Femur (tissue), 1 donor: ENCODE measurements around the gene FLNA.
"Not testable (repeated sequence)": the region's sequence is repeated elsewhere in the genome, so short reads cannot be mapped to it uniquely, and the experiment has no call there.

Experiments
- DNase-seq: peaks from one replicate; pipeline ENCODE4 v3.0.0-alpha.2; 2017

FLNA gene

DNA sequence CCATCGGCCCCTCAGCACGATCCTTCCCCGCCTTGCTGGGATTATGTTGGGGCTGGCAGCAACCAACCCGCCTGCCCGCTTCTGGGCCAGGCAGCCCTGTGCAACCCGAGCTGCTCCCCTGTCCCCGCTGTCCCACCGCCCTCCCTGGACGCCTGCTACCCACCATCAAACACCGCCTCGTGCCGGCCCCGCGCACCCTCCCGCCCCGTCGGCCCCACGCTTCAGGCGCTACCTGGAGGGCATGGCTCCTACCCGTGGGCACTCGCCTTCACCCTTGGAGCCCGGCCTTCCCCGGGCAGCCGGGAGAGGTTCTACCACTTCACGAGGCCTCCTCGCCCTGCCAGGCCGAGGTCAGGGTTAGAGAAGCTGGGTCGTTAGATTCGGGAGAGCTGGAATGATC, 41.9 kb downstream of the FLNA start:
- DNase-seq = no peak

DNA sequence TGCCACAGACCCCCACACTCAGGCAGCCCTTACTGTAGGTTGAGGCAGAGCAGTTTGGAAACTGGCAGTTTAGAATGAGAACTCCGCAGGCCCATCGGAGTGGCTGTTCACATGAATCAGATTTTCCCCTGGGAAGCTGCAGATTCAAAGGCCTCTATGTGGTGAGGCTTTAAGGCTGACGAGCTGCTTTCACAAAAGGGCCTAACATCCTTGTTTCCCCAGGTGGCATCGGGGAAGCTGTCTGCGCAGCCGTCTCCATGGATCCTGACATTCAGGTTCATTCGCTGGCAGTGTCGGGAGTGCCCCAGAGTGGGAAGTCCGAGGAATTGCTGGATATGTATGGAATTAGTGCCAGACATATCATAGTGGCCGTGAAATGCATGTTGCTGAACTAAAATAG, 45.1 kb downstream of the FLNA start:
- no peak for DNase-seq

DNA sequence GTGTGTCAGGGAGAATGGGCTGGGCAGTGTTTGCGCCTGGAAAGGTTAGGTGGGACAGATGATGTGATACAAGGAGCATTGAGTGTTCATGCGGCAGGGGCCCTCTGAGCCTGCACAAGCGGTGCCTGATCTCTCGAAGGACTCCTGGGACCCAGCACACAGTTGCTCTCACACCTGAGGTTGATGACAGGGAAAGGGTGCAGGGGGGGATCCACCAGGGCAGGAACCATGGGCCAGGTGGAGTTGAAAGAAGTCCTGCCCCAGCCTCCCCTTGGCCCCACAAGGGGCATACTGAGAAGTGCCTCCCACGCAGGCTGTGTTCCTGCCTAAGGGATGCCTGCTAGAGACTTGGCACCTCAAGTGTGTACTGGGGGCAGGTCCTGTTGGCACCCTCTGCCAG, 45.8 kb downstream of the FLNA start:
- no peak for DNase-seq

DNA sequence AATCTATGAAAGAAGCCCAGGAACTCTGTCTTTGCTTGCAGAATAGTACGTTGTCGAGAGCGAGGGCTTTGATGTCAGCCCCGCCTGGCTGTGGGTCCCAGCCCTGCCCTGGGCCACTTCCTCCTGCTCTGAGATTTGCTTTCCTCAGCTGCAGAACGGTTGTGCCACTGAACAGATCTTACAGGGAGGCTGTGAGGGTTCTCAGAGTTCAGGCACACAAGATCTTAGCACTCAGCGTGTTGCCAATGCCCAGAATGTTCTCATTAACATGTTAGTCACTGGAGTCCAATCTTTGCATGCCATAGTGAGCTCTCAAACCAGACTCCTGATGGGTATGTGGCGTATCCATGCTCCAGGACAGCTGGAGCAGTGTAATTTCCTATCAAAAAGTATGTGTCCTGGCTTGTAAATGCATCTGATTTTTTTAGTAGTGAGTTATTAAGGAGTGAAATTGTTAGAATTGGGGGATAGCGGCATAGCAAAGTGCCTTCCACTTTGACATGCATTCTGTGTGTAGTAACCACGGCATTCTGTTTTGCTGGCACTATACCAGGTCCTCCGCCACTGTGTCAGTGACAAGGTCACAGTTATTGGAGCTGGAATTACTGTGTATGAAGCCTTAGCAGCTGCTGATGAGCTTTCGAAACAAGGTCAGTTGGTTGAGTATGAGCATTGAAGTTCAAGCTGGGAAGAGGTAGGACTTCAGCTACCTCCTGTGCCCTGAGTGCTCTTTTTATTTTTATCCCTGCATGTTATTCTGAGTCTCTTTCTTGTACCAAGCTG, 47.2 kb downstream of the FLNA start:
- no peak for DNase-seq

DNA sequence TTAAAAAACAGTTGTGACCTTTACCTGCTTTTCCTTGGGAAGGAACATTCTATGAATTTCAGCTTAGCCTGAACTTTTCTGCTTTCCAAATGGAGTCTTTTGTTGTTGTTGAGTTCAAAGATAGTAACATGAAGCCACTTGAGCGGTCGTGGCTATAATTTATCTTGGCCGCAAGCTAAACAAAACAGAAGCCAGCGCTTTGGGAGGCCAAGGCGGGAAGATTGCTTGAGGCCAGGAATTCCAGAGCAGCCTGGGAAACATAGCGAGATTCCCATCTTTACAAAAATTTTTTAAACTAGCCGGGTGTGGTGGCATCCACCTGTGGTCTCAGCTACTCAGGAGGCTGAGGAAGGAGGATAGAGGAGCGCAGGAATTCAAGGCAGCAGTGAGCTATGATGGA, 48.9 kb downstream of the FLNA start:
- DNase-seq = no peak

DNA sequence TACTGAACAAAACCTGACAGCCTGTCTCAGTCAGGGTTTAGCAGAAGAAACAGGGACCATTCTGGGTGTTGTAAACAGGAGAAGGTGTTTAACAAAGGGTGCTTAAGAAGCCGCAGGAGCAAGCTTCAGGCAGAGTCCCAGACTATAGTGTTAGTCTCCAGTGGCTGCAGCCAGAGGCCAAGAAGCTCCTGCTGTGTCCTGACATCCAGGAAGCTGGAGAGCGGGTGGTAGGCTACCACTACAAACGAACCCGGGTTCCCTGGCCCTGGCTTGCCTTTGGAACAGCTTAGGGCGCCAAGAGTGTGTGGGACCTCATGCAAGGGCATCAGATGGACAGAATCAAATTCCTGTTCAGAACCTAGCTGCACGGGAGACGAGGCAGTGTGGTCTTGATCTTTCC, 50.9 kb downstream of the FLNA start:
- no peak for DNase-seq

DNA sequence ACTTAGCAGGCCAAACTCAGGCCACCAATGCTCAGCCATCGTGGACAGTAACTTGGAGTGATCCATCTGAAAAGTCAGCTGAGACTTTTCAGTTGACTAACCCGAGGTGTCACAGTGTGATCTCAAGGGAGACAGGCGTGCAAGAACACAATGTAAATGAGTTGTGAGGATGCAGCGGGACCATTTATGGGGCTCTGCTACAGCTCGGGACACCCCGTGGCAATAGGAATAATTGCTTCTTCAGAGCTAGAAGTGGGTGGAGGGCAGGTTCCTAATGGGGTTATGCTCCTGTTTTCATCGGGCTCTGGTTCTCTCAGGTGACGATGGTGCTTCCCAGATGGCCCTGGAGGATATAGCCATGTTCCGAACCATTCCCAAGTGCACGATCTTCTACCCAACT, 51.5 kb downstream of the FLNA start:
- no peak for DNase-seq

DNA sequence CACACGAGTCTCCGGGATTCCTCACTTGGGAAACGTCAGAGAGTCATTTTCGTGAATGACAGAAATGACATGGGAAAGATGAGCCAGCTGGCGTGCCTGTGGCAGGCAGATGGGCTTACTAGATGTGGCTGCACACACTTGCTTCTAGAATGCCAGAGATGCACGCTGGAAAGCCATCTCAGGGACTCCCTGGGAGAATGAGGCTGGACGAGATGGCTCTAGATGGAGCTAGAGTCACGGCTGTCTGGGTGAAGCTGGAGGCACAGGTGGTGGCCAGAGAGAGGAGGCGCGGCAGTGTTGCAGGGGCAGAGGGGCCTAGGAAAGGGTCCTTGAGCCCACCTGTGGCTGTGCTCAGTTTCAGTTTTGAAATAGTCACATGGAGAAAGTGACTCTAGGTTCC, 52.8 kb downstream of the FLNA start:
- no peak for DNase-seq

DNA sequence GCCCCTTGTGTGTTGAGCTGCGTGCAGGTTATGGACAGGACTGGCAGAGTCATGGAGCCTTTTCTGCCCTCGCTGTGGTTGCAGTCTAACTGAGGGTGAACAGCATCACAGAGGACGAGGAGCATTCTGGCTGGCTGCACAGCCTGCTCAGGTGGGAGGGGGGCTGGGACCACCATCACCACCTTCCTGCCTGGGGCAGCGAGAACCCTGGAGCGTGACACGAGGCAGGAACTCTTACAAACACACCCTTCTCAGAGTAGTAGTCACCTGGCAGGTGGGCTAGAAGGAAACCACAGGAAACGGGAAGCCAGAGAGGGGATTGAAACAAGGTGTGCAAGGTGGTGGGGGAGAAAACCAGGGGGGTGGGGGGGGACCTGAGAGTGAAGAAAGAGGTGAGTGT, 53.3 kb downstream of the FLNA start:
- DNase-seq = no peak

DNA sequence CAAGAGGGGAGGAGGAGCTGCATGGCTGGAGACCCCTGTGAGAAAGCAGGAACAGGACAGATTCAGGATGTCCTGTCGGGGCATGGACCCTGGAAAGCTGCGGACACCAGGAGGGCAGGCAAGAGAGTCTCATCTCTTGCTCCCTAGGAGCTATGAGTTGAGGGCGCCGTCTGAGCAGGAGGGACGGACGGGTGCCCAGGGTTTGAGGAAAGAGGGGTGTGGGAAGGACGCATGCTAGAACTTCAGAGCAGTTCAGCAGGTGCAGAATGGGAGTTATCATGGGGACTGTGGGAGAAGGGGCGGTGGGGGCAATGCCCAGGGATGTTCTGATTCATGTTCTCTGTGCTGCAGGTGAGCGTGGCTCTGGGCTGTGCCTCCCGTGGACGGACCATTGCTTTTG, 54.0 kb downstream of the FLNA start:
- DNase-seq = no peak

DNA sequence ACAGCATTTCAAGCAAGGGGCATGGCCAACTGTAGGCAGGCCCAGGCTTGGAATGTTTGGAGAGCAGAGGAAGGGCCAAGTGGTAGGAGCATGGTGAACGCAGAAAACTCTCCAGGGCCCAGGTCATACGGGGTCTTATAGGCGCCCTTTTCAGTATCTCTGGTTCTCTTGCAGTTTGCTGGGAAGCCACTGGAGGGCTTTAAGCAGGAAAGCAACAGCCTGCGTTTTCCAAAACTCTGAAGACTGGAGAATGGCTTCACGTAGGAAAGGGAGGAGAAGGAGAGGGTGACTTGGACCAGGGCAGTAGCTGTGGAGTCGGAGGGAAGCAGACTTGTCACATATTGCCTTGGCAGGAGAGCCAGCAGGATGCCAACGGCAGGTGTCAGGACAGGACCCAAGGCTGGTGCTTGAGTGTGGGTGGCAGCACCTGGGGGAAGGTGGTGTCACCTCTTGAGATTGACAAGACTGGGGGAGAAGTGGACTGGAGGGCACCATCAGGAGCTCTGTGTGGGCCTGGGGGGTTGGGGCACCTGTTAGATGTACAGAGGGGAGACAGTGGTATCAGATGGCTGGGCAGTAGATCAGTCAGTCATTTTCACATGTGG, 56.9 kb downstream of the FLNA start:
- DNase-seq = no peak

DNA sequence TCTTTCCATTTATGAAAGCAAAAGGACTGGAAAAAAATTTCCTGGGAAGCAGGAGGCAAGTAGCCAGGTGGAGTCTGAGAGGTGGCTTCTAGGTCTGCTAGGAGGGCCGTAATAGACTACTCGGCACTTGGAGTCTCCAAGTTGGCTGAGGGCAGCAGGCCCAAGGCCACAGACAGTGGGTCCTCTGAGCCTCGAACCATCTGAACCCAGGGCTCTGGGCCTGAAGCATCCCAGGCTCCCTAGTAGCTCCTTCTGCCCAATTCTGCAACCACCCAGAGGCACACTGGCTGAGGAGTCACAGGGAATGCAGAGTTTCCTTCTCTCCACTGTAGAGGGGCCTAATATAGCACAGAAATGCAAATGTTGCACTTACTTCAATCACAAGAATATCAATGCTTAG, 59.0 kb downstream of the FLNA start:
- DNase-seq = no peak

DNA sequence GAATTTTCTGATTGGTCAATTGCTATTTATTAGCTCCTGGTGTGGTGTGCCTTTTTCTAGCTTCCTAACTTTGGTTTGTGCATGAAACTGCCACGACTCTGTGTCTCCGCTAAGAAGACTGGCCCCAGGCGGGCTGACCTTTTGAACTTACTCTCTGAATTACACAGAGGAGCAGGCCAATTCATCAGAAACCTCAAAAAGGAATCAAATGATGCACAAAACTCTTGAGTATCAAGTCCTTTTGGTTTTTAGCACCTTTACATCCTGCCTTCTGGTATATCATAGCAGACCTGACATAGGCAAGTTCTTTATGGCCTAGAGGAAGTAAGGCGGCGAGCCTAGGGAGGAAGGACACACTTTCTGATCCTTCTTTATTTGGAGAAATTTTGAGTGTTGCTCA, 61.3 kb downstream of the FLNA start:
- DNase-seq = no peak

DNA sequence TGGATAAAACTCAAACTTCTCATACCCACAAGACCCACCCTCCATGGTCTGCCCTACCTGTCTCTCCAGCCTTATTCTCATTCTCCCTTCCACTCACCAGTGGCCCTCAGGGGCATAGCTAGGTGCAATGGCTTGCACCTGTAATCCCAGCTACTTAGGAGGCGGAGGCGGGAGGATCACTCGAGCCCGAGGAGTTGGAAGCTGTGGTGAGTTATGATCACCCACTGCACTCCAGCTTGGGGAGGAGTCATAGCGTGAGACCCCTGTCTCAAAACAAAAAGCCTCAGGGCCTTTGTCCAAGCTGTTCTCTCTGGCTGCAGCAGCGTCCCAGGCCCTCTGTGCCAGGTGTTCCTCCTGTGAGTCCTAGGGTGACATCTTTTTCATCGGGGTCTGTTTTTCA, 62.3 kb downstream of the FLNA start:
- DNase-seq = no peak

DNA sequence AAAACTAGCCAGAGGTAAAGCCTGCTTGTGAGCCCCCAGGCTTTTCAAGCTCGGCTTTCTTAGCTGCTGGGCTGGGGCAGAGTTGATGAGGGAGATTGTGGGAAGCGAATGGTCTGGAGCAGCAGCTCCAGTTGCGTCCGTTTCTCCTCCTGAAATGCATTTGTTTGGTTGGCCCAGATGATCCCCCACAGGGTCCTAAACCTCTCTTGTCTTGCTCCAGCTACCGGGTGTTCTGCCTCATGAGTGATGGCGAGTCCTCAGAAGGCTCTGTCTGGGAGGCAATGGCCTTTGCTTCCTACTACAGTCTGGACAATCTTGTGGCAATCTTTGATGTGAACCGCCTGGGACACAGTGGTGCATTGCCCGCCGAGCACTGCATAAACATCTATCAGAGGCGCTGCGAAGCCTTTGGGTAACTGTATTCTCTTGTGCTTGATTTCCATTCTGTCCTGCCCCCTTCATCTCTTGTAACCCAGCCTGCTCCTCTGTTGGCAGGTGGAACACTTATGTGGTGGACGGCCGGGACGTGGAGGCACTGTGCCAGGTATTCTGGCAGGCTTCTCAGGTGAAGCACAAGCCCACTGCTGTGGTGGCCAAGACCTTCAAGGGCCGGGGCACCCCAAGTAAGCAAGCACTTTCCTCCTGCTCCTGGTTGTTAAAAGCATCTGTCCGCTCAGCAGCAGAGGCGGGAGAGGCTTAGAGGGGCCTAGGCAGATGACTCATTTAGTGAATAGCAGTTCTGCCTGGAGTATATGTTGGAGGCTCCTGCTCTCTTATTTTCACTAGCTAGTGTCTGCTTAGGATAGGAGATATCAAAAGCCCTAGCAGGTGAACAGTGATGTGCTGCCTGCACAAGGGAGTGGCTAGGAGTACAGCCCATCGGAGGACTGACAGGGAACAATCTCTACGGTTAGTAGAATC, 63.6 kb downstream of the FLNA start:
- no peak for DNase-seq

DNA sequence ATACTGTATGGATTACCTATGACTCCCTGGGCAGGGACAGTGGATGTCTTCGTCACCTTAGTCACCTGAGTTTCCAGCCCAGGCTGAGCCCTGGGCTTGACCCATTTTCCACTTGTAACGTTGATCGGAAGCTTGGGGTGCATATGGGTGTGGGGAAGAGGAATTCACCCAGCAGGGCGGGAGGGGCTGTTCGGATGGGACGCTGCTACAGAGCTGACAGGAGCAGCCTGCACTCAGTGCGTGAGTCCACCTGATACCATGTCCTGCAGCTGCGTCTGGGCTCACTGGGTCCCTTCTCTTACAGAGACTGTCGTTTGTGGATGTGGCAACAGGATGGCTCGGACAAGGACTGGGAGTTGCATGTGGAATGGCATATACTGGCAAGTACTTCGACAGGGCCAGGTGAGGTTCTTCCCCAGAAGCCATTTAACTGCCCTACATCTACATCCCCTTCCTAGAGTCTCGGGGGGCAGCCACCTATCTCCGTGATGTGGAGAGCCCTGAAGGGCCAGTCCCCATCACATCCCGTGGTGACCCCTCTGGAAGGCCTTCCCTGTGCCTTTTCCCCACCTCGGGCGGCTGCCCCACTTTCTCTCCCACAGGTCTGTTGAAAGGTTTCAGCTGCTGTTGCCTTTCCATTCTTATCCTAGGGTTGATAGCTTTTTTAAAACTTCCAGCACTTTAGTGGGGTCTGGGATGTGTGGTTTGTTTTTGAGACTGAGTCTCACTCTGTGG, 65.2 kb downstream of the FLNA start:
- no peak for DNase-seq

DNA sequence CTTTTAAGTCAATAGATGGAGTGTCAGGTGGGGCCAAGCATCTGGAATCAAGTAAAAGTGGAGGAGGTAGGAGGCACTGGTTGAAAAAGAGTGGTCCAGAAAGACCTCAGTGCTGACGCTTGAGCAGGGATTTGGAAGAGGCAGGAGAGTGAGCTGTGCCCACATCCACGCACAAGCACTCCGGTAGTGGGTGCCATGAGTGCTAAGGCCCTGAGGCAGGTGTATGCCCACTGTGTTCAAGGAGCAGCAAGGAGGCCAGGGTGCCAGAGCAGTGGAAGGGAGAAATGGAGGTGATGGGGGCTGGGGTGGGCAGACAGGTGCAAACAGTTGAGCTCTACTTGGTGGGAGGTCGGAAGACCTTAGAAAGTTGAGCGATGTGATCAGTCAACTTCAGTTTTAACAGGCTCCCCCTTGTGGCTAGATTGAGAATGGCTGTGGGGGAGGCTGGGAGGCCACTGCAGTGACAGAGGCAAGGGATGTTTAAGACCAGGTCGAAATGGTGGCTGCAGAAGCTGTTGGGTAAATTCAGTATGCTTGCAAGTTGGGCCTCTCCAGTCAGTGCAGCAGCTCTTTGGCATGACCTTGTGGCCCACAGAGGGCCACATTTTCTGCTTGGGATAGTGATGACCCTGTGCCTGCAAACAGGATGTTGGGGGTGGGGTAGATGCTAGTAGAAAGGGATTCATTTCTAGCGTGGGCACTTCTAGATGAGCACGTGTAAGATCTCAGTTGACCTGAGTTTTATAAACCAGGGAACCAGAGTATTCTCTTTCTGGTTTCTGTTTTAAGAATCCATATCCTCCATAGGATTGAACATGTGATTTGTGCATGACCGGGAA, 66.1 kb downstream of the FLNA start:
- DNase-seq = peak; percentile 59

DNA sequence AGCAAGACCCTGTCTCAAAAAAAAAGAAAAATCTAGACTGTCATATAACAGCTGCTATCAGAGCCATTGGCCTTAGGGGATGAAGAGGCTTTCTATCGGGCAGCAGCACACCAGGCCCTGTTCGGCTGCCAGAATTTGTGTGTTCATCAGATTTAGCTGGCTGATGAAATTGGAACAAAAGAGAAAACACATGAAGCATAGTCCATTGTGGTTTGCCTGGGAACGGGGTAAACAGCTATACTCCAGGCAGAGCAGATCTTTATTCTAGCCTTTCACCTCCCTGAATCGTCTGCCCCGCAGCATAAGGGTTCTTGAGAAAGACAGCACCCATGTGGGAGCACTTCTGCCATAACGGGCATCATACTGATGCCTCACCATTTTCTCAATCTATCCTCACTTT, 67.2 kb downstream of the FLNA start:
- no peak for DNase-seq

DNA sequence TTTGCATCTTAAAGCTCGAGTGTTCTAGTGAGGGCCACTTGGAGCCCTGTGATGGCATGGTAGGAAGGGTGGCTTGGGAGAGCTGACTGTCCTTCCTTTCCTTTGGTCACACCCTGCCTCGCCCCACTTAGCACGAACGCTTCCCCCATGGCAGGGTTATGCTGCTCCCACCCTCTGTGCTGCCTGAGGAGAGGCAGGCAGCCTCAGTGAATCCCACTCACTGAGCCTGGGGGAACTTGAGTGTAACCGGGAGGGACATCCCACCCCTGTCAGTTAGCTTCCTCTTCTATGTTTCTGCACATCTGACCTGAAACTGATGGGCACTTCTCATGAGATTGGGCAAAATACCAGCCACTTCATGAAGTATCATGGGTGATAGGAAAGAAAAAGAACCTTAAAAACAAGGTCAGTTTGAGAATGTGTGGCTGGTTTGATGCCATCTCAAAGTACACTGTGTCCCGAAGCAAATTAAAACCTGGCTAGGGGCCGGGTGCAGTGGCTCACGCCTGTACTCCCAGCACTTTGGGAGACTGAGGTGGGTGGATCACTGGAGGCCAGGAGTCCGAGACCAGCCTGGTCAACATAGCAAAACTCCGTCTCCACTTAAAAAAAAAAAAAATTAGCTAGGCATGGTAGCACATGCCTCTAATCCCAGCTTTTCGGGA, 68.8 kb downstream of the FLNA start:
- no peak for DNase-seq

DNA sequence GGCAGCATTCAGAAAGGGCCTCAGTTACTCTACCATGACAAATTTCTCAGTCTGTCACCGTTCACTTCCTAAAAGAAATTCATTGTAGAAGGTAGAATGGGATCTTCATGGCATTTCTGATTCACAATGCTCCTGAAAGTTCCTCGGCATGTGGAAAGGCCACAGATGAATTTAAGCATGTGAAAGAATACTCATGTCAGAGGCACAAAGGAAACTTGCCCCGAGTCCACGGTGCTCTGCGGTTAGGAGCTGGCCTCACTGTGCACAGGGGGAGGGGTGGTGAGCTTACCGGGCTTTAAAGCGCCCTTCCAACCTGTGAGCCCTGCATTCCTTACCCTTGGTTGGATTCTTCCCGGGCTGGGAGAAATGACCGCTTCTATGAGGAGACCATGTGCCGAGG, 69.6 kb downstream of the FLNA start:
- no peak for DNase-seq

DNA sequence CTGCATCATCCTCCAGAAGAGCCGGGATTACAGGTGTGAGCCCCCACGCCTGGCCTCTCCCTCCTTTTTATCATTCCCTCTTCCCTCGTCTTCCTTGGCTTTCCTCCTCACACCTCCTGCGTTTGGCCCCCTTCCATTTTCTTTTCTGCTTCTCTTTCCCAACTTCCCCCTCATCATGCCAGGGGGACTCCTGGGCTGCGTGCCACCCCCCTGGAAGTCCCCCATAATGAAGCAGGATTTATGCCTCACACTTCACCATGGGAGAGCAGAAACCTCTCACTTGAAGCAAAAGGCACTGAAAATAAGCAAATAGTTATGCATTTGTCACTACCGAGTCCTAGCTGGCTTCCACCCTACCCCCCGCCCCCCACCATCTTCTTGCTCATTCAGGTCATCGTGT, 71.0 kb downstream of the FLNA start:
- no peak for DNase-seq

DNA sequence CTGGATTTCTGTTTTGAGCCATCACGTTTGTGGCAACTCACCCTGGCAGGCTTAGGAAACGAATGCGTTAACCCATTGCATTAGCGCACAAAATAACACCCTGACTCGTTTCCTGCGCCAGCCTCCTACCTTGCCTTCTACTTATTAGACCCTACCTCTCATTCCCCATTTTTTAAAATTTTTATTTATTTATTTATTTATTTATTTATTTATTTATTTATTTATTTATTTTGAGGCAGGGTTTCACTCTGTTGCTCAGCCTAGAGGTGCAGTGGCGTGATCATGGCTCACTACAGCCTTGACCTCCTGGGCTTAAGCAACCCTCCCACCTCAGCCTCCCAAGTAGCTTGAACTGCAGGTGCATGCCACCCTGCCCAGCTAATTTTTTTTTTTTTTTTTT, 71.4 kb downstream of the FLNA start:
- not testable (repeated sequence) for DNase-seq
